Panc1 (cell line): ENCODE results near the gene FOS.

Source experiments
- POLR2AphosphoS5 ChIP-seq: IDR thresholded peaks from 2 replicates; pipeline ENCODE4 v1.6.1; 2012; ENCODE audit warnings: mild to moderate bottlenecking, low read depth, low read length, moderate library complexity
- TCF7L2 ChIP-seq: IDR thresholded peaks from 2 replicates; pipeline ENCODE4 v1.6.1; 2011; ENCODE audit warnings: mild to moderate bottlenecking, low read depth, low read length, inconsistent platforms
- TF ChIP-seq, protein P1 (sequence below): fragments of 450-650 bp; IDR thresholded peaks from 2 replicates; pipeline ENCODE4 v1.5.1; 2017; ENCODE audit warnings: mild to moderate bottlenecking
- TF ChIP-seq, protein P2 (sequence below), 2 experiments: IDR thresholded peaks; 2 replicates each; pipeline ENCODE4 v1.6.1; 2011 to 2012; ENCODE audit warnings: low read depth in 2 of 2, control low read depth in 1 of 2, low read length in 1 of 2, mild to moderate bottlenecking in 1 of 2, moderate library complexity in 1 of 2; ENCODE audit not compliant: insufficient read depth in 1 of 2

DNA sequence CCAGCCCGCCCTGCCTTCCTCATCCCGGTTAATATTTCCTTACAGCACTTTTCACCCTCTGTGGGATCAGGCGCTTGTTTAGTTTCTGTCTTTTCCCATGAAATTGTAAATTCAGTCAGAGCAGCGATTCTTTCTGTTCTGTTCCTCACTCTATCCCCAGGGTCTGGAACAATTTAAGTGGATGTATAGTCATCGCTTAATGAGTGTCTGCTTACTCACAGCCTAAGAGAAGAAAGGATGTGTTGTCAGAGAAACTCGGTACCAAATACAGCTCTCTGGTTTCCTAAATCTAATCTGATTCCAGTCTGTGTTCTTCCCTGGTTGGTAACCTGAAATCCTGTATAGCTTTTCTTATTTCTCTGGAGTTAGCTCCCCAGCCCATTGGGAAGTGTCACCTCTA, 44.9 kb downstream of the FOS start:
- TF ChIP-seq, protein P1, sequence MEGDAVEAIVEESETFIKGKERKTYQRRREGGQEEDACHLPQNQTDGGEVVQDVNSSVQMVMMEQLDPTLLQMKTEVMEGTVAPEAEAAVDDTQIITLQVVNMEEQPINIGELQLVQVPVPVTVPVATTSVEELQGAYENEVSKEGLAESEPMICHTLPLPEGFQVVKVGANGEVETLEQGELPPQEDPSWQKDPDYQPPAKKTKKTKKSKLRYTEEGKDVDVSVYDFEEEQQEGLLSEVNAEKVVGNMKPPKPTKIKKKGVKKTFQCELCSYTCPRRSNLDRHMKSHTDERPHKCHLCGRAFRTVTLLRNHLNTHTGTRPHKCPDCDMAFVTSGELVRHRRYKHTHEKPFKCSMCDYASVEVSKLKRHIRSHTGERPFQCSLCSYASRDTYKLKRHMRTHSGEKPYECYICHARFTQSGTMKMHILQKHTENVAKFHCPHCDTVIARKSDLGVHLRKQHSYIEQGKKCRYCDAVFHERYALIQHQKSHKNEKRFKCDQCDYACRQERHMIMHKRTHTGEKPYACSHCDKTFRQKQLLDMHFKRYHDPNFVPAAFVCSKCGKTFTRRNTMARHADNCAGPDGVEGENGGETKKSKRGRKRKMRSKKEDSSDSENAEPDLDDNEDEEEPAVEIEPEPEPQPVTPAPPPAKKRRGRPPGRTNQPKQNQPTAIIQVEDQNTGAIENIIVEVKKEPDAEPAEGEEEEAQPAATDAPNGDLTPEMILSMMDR, result no peak
- no peak for TF ChIP-seq POLR2AphosphoS5
- TF ChIP-seq, protein P2, sequence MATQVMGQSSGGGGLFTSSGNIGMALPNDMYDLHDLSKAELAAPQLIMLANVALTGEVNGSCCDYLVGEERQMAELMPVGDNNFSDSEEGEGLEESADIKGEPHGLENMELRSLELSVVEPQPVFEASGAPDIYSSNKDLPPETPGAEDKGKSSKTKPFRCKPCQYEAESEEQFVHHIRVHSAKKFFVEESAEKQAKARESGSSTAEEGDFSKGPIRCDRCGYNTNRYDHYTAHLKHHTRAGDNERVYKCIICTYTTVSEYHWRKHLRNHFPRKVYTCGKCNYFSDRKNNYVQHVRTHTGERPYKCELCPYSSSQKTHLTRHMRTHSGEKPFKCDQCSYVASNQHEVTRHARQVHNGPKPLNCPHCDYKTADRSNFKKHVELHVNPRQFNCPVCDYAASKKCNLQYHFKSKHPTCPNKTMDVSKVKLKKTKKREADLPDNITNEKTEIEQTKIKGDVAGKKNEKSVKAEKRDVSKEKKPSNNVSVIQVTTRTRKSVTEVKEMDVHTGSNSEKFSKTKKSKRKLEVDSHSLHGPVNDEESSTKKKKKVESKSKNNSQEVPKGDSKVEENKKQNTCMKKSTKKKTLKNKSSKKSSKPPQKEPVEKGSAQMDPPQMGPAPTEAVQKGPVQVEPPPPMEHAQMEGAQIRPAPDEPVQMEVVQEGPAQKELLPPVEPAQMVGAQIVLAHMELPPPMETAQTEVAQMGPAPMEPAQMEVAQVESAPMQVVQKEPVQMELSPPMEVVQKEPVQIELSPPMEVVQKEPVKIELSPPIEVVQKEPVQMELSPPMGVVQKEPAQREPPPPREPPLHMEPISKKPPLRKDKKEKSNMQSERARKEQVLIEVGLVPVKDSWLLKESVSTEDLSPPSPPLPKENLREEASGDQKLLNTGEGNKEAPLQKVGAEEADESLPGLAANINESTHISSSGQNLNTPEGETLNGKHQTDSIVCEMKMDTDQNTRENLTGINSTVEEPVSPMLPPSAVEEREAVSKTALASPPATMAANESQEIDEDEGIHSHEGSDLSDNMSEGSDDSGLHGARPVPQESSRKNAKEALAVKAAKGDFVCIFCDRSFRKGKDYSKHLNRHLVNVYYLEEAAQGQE (IDR thresholded peaks at IDR 0.05; ENCODE audit: insufficient read depth in 1 of 2, low read depth in 2 of 2, low read length in 1 of 2), result no peak
- no peak for TF ChIP-seq TCF7L2
